Measurements from ENCODE around the gene ADRA2C.

GRCh38 chr4:3756343-3757059 is 9.7 kb upstream of the ADRA2C start:
- no peak for TF ChIP-seq CTCF (IDR thresholded peaks at IDR 0.05)
- no peak for TF ChIP-seq POLR2A (IDR thresholded peaks at IDR 0.05)

Measured in right lobe of liver (tissue), 4 donors.